DMS114 treated with DMSO at 0.1 percent for 48 hours (cell line): Measurements from ENCODE around the gene FAM111B.
"Not testable (repeated sequence)": the region's sequence is repeated elsewhere in the genome, so short reads cannot be mapped to it uniquely, and the experiment has no call there.

Experiments used
- DNase-seq: peaks from one replicate; lab custom pipeline; 2025; ENCODE audit not compliant: unreplicated experiment; lab: John Stamatoyannopoulos, UW

FAM111B gene

GRCh38 chr11:59106363-59107336 lies at the start of gene FAM111B:
Gene FAM111B, plus strand, starts transcription at chr11:59107237. Its CDS starts 2,389 bp downstream, at chr11:59109626.
- peak; percentile 71 for DNase-seq

GRCh38 chr11:59058120-59059033 lies 48.7 kb upstream of the FAM111B start:
- peak; percentile 73 for DNase-seq

- DNase-seq: not testable (repeated sequence)
Observed at GRCh38 chr11:59060096-59060495, 46.9 kb upstream of the FAM111B start.

- no peak for DNase-seq
Observed at GRCh38 chr11:59062602-59063529, 44.2 kb upstream of the FAM111B start.

GRCh38 chr11:59063996-59064727 lies 42.9 kb upstream of the FAM111B start:
- DNase-seq: not testable (repeated sequence)

GRCh38 chr11:59069087-59069486 lies 38.0 kb upstream of the FAM111B start:
- DNase-seq: no peak

- no peak for DNase-seq
Observed at GRCh38 chr11:59076876-59077571, 30.0 kb upstream of the FAM111B start.

GRCh38 chr11:59078435-59078834 lies 28.6 kb upstream of the FAM111B start:
- no peak for DNase-seq

GRCh38 chr11:59079086-59079485 lies 28.0 kb upstream of the FAM111B start:
- no peak for DNase-seq

- DNase-seq: not testable (repeated sequence)
Observed at GRCh38 chr11:59080421-59080820, 26.6 kb upstream of the FAM111B start.

- DNase-seq: not testable (repeated sequence)
Observed at GRCh38 chr11:59081430-59082020, 25.5 kb upstream of the FAM111B start.

GRCh38 chr11:59086007-59086406 lies 21.0 kb upstream of the FAM111B start, which contains the start of gene GLYATL1B:
Gene GLYATL1B, plus strand, starts transcription at chr11:59086307. Its CDS starts 0 bp downstream, at chr11:59086307.
- not testable (repeated sequence) for DNase-seq

GRCh38 chr11:59088162-59088561 lies 18.9 kb upstream of the FAM111B start:
- no peak for DNase-seq

- not testable (repeated sequence) for DNase-seq
Observed at GRCh38 chr11:59093576-59093975, 13.5 kb upstream of the FAM111B start.

- DNase-seq: not testable (repeated sequence)
Observed at GRCh38 chr11:59095225-59095624, 11.8 kb upstream of the FAM111B start.

- DNase-seq: not testable (repeated sequence)
Observed at GRCh38 chr11:59095972-59096575, 11.0 kb upstream of the FAM111B start.

GRCh38 chr11:59097113-59097708 lies 9.8 kb upstream of the FAM111B start:
- peak; percentile 3 for DNase-seq

GRCh38 chr11:59097938-59098337 lies 9.1 kb upstream of the FAM111B start:
- DNase-seq: not testable (repeated sequence)
